Measurements from ENCODE around the gene AIF1L.

The AIF1L gene

GRCh38 chr9:131078427-131079366, 17.6 kb upstream of the AIF1L start:
- no peak for DNase-seq

- no peak for DNase-seq
Observed at GRCh38 chr9:131080589-131080988, 15.7 kb upstream of the AIF1L start.

GRCh38 chr9:131081868-131082267, 14.5 kb upstream of the AIF1L start:
- no peak for DNase-seq

- DNase-seq: no peak
Observed at GRCh38 chr9:131082774-131083512, 13.4 kb upstream of the AIF1L start.

- DNase-seq: no peak
Observed at GRCh38 chr9:131084661-131085369, 11.5 kb upstream of the AIF1L start.

GRCh38 chr9:131085370-131086122, 10.8 kb upstream of the AIF1L start:
- DNase-seq: no peak

- DNase-seq: no peak
Observed at GRCh38 chr9:131087354-131087893, 8.9 kb upstream of the AIF1L start.

GRCh38 chr9:131090025-131090787, 6.1 kb upstream of the AIF1L start:
- DNase-seq: no peak

- no peak for DNase-seq
Observed at GRCh38 chr9:131091352-131091992, 4.9 kb upstream of the AIF1L start.

- DNase-seq: no peak
Observed at GRCh38 chr9:131092030-131092429, 4.3 kb upstream of the AIF1L start.

- DNase-seq: no peak
Observed at GRCh38 chr9:131092548-131093440, 3.5 kb upstream of the AIF1L start.

GRCh38 chr9:131094015-131094414, 2.3 kb upstream of the AIF1L start:
- DNase-seq: no peak

- no peak for DNase-seq
Observed at GRCh38 chr9:131094622-131095021, 1.7 kb upstream of the AIF1L start.

GRCh38 chr9:131095666-131096268, 564 bp upstream of the AIF1L start:
- DNase-seq: no peak

- no peak for DNase-seq
Observed at GRCh38 chr9:131097126-131097947, 1.0 kb downstream of the AIF1L start.

- no peak for DNase-seq
Observed at GRCh38 chr9:131097948-131098278, 1.6 kb downstream of the AIF1L start.

GRCh38 chr9:131098391-131099101, 2.2 kb downstream of the AIF1L start:
- DNase-seq: no peak

GRCh38 chr9:131099102-131099606, 2.8 kb downstream of the AIF1L start:
- no peak for DNase-seq

Measured in NCI-H748 treated with DMSO at 0.1 percent for 48 hours (cell line).